Astrocyte (in vitro differentiated cells and primary cell): ENCODE results near the gene COBL. TPM values are rescaled to one million over a fixed set of nuclear protein-coding genes. Genes with fewer than 3 reads are reported as not detected.
"Not testable (repeated sequence)": the region's sequence is repeated elsewhere in the genome, so short reads cannot be mapped to it uniquely, and the experiment has no call there.

Experiments used
- DNase-seq: peaks from one replicate; pipeline ENCODE4 v3.0.0-alpha.2; 2010; ENCODE audit warnings: low read depth
- FAIRE-seq: peaks from 2 replicates; lab custom pipeline; 2011; peaks lifted over from hg19 to GRCh38; lab: Jason Lieb, UNC
- H2AFZ ChIP-seq: 2 replicates; pipeline ENCODE4 v1.6.0; 2012; ENCODE audit warnings: low read depth, low read length, inconsistent platforms
- H3K27ac ChIP-seq: 2 replicates; pipeline ENCODE4 v1.5.1; 2011; ENCODE audit warnings: low read depth, low read length, inconsistent platforms
- H3K27me3 ChIP-seq: 2 replicates; pipeline ENCODE4 v1.6.0; 2011; ENCODE audit warnings: low read length, inconsistent platforms; ENCODE audit not compliant: insufficient read depth
- H3K36me3 ChIP-seq: 2 replicates; pipeline ENCODE4 v1.5.1; 2011; ENCODE audit warnings: low read length, inconsistent platforms; ENCODE audit not compliant: insufficient read depth
- H3K4me1 ChIP-seq: 2 replicates; pipeline ENCODE4 v1.5.1; 2011; ENCODE audit warnings: low read length, inconsistent platforms; ENCODE audit not compliant: insufficient read depth
- H3K4me2 ChIP-seq: 2 replicates; pipeline ENCODE4 v1.6.0; 2012; ENCODE audit warnings: low read length, inconsistent platforms
- H3K4me3 ChIP-seq: 2 replicates; pipeline ENCODE4 v1.5.1; 2011; ENCODE audit warnings: low read depth, mild to moderate bottlenecking, low read length, inconsistent platforms; ENCODE audit not compliant: insufficient read depth
- H3K79me2 ChIP-seq: 2 replicates; pipeline ENCODE4 v1.6.0; 2012; ENCODE audit warnings: mild to moderate bottlenecking, low read length, inconsistent platforms; ENCODE audit not compliant: insufficient read depth
- H3K9ac ChIP-seq: 2 replicates; pipeline ENCODE4 v1.6.0; 2012; ENCODE audit warnings: mild to moderate bottlenecking, low read length, inconsistent platforms
- H3K9me3 ChIP-seq: 2 replicates; pipeline ENCODE4 v1.5.1; 2012; ENCODE audit warnings: low read depth, mild to moderate bottlenecking, low read length, inconsistent platforms; ENCODE audit not compliant: insufficient read depth
- H4K20me1 ChIP-seq: 2 replicates; pipeline ENCODE4 v1.6.0; 2012; ENCODE audit warnings: low read length, inconsistent platforms; ENCODE audit not compliant: insufficient read depth
- H3K27ac Mint-ChIP-seq: one replicate; pipeline ENCODE4 v1.8.0; 2021; ENCODE audit warnings: mild to moderate bottlenecking, mixed read lengths; ENCODE audit not compliant: unreplicated experiment
- H3K27me3 Mint-ChIP-seq: one replicate; pipeline ENCODE4 v1.8.0; 2021; ENCODE audit warnings: low read depth, mixed read lengths; ENCODE audit not compliant: unreplicated experiment
- H3K36me3 Mint-ChIP-seq: one replicate; pipeline ENCODE4 v1.8.0; 2021; ENCODE audit warnings: low read depth, mixed read lengths; ENCODE audit not compliant: unreplicated experiment
- H3K4me1 Mint-ChIP-seq: one replicate; pipeline ENCODE4 v1.8.0; 2021; ENCODE audit warnings: low read depth, mixed read lengths; ENCODE audit not compliant: unreplicated experiment
- H3K4me3 Mint-ChIP-seq: one replicate; pipeline ENCODE4 v1.8.0; 2021; ENCODE audit warnings: mild to moderate bottlenecking, moderate library complexity, mixed read lengths; ENCODE audit not compliant: unreplicated experiment
- H3K9me3 Mint-ChIP-seq: one replicate; pipeline ENCODE4 v1.8.0; 2021; ENCODE audit warnings: mild to moderate bottlenecking, mixed read lengths; ENCODE audit not compliant: unreplicated experiment
- CTCF ChIP-seq: IDR thresholded peaks from 2 replicates; pipeline ENCODE4 v1.5.1; 2011; ENCODE audit warnings: low read depth, mild to moderate bottlenecking, inconsistent platforms, low read length, moderate library complexity; ENCODE audit not compliant: insufficient read depth
- EZH2 ChIP-seq: IDR thresholded peaks from 2 replicates; pipeline ENCODE4 v1.6.1; 2012; ENCODE audit warnings: mild to moderate bottlenecking, low read length, inconsistent platforms; ENCODE audit not compliant: insufficient read depth
- total RNA-seq: library from RNA; stranded (reverse); gene quantifications from 2 replicates; pipeline ENCODE4 v1.2.1, GENCODE V29; 2021

Gene COBL
- total RNA-seq, 1 donor from 2014 or later, result 6.4 TPM

- TF ChIP-seq EZH2, result no peak
- no peak for TF ChIP-seq CTCF
- no peak overlapping the region for H3K4me3 Mint-ChIP-seq
- no peak overlapping the region for H2AFZ ChIP-seq
- H3K4me1 ChIP-seq, result no peaks in the 10 kb centered on the region
- H3K27me3 ChIP-seq, result no peaks in the 10 kb centered on the region
- H3K27ac ChIP-seq, result no peak overlapping the region
- H4K20me1 ChIP-seq, result no peaks in the 10 kb centered on the region
- no peaks in the 10 kb centered on the region for H3K9me3 ChIP-seq
- H3K9me3 Mint-ChIP-seq, result no peaks in the 10 kb centered on the region
- no peak overlapping the region for H3K27ac Mint-ChIP-seq
- FAIRE-seq (no peak), DNase-seq (no peak)
- H3K4me3 ChIP-seq, result no peak overlapping the region
- H3K27me3 Mint-ChIP-seq, result peaks cover 19% of the 10 kb centered on the region
- H3K79me2 ChIP-seq, result no peaks in the 10 kb centered on the region
- no peaks in the 10 kb centered on the region for H3K36me3 Mint-ChIP-seq
- no peaks in the 10 kb centered on the region for H3K4me1 Mint-ChIP-seq
- H3K36me3 ChIP-seq, result no peaks in the 10 kb centered on the region
- H3K4me2 ChIP-seq, result no peak overlapping the region
- H3K9ac ChIP-seq, result no peak overlapping the region
These were observed 321.8 kb downstream of the COBL start for GRCh38 chr7:50994753-50995319.

- H3K4me2 ChIP-seq, H3K27ac Mint-ChIP-seq, H3K9me3 ChIP-seq, H2AFZ ChIP-seq, H3K9ac ChIP-seq, DNase-seq, H3K79me2 ChIP-seq, H3K4me1 ChIP-seq, H3K36me3 Mint-ChIP-seq, H3K4me3 Mint-ChIP-seq, H3K9me3 Mint-ChIP-seq, H3K36me3 ChIP-seq, H3K4me3 ChIP-seq, H3K27ac ChIP-seq, H3K27me3 ChIP-seq, H4K20me1 ChIP-seq, H3K4me1 Mint-ChIP-seq, FAIRE-seq: not testable (repeated sequence)
- H3K27me3 Mint-ChIP-seq, result peaks cover 24% of the 10 kb centered on the region
These were observed 326.4 kb downstream of the COBL start for GRCh38 chr7:50990214-50990613.

- Histone ChIP-seq H3K9me3 (no peaks in the 10 kb centered on the region), H3K4me2 (no peak overlapping the region), H4K20me1 (no peaks in the 10 kb centered on the region), H3K4me1 (no peaks in the 10 kb centered on the region), H3K36me3 (no peaks in the 10 kb centered on the region), H3K9ac (no peak overlapping the region), H3K27ac (no peak overlapping the region), H3K27me3 (no peaks in the 10 kb centered on the region), H2AFZ (no peak overlapping the region), H3K79me2 (no peaks in the 10 kb centered on the region), H3K4me3 (no peak overlapping the region)
- H3K27me3 Mint-ChIP-seq, result peaks cover 16% of the 10 kb centered on the region
- no peak for TF ChIP-seq CTCF
- TF ChIP-seq EZH2, result no peak
- no peak overlapping the region for H3K4me3 Mint-ChIP-seq
- no peak overlapping the region for H3K27ac Mint-ChIP-seq
- no peak for FAIRE-seq
- H3K9me3 Mint-ChIP-seq, result no peaks in the 10 kb centered on the region
- no peak for DNase-seq
- no peaks in the 10 kb centered on the region for H3K36me3 Mint-ChIP-seq
- peaks cover 2% of the 10 kb centered on the region for H3K4me1 Mint-ChIP-seq
These were observed 327.6 kb downstream of the COBL start for GRCh38 chr7:50988988-50989387.
